Glutamatergic neuron (in vitro differentiated cells): Measurements from ENCODE around the gene OS9. TPM values are rescaled to one million over a fixed set of nuclear protein-coding genes. Genes with fewer than 3 reads are reported as not detected.

Experiments
- DNase-seq: peaks from one replicate; pipeline ENCODE4 v3.0.0; 2022
- H3K27ac Mint-ChIP-seq: one replicate; pipeline ENCODE4 v1.8.0; 2020; ENCODE audit warnings: mild to moderate bottlenecking, mixed read lengths, inconsistent platforms; ENCODE audit not compliant: unreplicated experiment
- H3K27me3 Mint-ChIP-seq: one replicate; pipeline ENCODE4 v1.8.0; 2020; ENCODE audit warnings: mild to moderate bottlenecking, moderate library complexity, mixed read lengths, inconsistent platforms; ENCODE audit not compliant: unreplicated experiment
- H3K36me3 Mint-ChIP-seq: one replicate; pipeline ENCODE4 v1.8.0; 2020; ENCODE audit warnings: mild to moderate bottlenecking, mixed read lengths, inconsistent platforms; ENCODE audit not compliant: unreplicated experiment
- H3K4me1 Mint-ChIP-seq: one replicate; pipeline ENCODE4 v1.8.0; 2020; ENCODE audit warnings: mild to moderate bottlenecking, low read depth, mixed read lengths, inconsistent platforms; ENCODE audit not compliant: unreplicated experiment
- H3K4me3 Mint-ChIP-seq: one replicate; pipeline ENCODE4 v1.8.0; 2020; ENCODE audit warnings: mild to moderate bottlenecking, mixed read lengths, inconsistent platforms; ENCODE audit not compliant: unreplicated experiment
- H3K9me3 Mint-ChIP-seq: one replicate; pipeline ENCODE4 v1.8.0; 2020; ENCODE audit warnings: mild to moderate bottlenecking, moderate library complexity, mixed read lengths, inconsistent platforms; ENCODE audit not compliant: unreplicated experiment
- CTCF ChIP-seq: fragments of 200-600 bp; sonication (generic); IDR thresholded peaks from one replicate; pipeline ENCODE4 v1.5.0; 2021; ENCODE audit not compliant: partially characterized antibody, unreplicated experiment
- total RNA-seq: library from RNA; stranded (reverse); fragmentation: NEBNext Ultra II Directional; extraction: Animal tissue kit (Norgen Biotek cat#: 25700); gene quantifications from one replicate; pipeline ENCODE4 v1.2.1, GENCODE V29; 2021; ENCODE audit not compliant: unreplicated experiment

The OS9 gene
- total RNA-seq, 1 donor from 2014 or later: 225 TPM

GRCh38 chr12:57754411-57755193 is 60.7 kb downstream of the OS9 start, which contains the start of gene MARCHF9:
TSS of gene MARCHF9 (plus strand) at chr12:57755103. CDS start at chr12:57755529, 426 bp downstream.
- Mint-ChIP-seq H3K36me3 (peaks cover 5% of the 10 kb centered on the region), H3K4me3 (peak within 1 kb of the TSS; percentile 88), H3K4me1 (peaks cover 28% of the 10 kb centered on the region), H3K27ac (peak within 1 kb of the TSS; percentile 2), H3K27me3 (peaks cover 21% of the 10 kb centered on the region), H3K9me3 (peaks cover 22% of the 10 kb centered on the region)
- TF ChIP-seq CTCF: no peak
- DNase-seq: peak; percentile 64

DNA sequence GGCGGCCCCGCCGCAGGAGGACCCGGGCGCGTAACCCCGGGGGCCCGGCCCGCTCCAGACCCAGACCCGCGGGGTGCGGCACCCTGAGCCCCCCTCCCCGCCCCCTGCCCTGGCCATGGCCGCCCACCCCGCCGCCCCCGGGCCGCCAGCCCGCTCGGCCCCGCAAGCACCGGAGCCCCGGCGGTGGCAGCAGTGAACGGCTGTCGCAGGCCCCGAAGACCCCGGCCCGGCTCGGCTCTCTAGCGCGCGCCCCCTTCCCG is 61.2 kb downstream of the OS9 start:
- Mint-ChIP-seq H3K4me3 (no peak overlapping the region), H3K9me3 (peaks cover 22% of the 10 kb centered on the region)

GRCh38 chr12:57755454-57756372 is 61.8 kb downstream of the OS9 start:
- H3K27ac Mint-ChIP-seq: peak overlapping the region; percentile 64
- peaks cover 22% of the 10 kb centered on the region for H3K9me3 Mint-ChIP-seq
- peaks cover 5% of the 10 kb centered on the region for H3K36me3 Mint-ChIP-seq
- peak overlapping the region; percentile 87 for H3K4me3 Mint-ChIP-seq
- peaks cover 24% of the 10 kb centered on the region for H3K4me1 Mint-ChIP-seq
- peaks cover 20% of the 10 kb centered on the region for H3K27me3 Mint-ChIP-seq
- peak; percentile 49 for DNase-seq
- TF ChIP-seq CTCF: no peak

More for the DNA sequence above, 61.2 kb downstream of the OS9 start:
- peaks cover 28% of the 10 kb centered on the region for H3K4me1 Mint-ChIP-seq
- no peak overlapping the region for H3K27ac Mint-ChIP-seq
- no peak for DNase-seq
- peaks cover 5% of the 10 kb centered on the region for H3K36me3 Mint-ChIP-seq
- peaks cover 22% of the 10 kb centered on the region for H3K27me3 Mint-ChIP-seq
- no peak for TF ChIP-seq CTCF

DNA sequence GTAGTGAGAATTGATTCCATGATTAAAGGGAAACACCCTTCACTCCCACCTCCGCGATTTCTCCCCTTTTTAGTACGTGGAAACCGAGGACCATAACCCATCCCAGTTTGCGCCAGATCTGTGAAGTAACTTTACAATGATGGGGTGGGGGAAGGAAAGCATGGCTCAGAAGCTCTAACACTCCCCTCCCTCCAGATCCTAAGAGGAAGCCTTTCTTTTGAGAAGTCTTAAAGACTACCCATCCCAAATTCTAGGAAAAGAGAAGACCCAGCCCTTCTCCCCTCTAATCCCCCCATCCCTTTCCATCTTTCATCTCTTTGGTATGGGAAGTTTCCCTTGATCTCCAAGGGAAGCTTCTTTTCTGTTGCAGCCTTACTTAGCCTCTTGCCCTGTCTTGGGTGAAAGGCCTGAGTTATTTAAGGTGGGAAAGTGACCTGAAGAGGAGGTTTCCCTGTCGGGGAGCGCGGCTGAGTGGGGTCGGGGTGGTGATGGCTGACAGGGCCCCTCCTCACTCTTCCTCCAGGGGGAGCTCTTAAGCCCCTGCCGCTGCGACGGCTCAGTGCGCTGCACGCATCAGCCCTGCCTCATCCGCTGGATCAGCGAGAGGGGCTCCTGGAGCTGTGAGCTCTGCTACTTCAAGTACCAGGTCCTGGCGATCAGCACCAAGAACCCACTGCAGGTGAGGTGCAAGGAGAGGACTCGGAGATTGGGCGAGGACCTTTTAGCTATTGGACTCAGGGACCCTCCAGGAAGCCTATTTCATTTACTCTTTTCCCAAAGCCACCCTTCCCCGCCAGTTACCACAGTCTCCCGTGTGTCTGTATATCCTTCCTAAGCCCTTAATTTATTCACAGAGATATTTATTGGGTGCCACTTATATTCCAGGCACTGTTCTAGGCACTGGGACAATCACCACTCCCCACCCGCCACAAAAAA is 62.7 kb downstream of the OS9 start:
- Mint-ChIP-seq H3K9me3 (peaks cover 17% of the 10 kb centered on the region), H3K4me1 (peaks cover 19% of the 10 kb centered on the region), H3K27ac (peak overlapping the region; percentile 64), H3K36me3 (peaks cover 5% of the 10 kb centered on the region), H3K27me3 (peaks cover 16% of the 10 kb centered on the region), H3K4me3 (peak overlapping the region; percentile 87)
- TF ChIP-seq CTCF: peak; percentile 78
- DNase-seq: peak; percentile 81
